IPS DF 6.9 (cell line): ENCODE measurements around the gene GSK3A.
A peak's percentile ranks its signal among the peaks of the same experiment; 100 is the strongest.

Source experiments
- DNase-seq: peaks from one replicate; pipeline ENCODE4 v3.0.0-alpha.2; 2013; ENCODE audit warnings: low read depth, low spot score
- H3K27ac ChIP-seq: one replicate; pipeline ENCODE4 v1.5.1; 2013; ENCODE audit warnings: low read length, control low read depth
- H3K27me3 ChIP-seq: 2 replicates; pipeline ENCODE4 v1.6.1; 2013; ENCODE audit warnings: mild to moderate bottlenecking, low read length; ENCODE audit not compliant: control insufficient read depth, insufficient read depth
- H3K36me3 ChIP-seq: 2 replicates; pipeline ENCODE4 v1.6.1; 2013; ENCODE audit warnings: low read length; ENCODE audit not compliant: control insufficient read depth, insufficient read depth
- H3K4me1 ChIP-seq: 2 replicates; pipeline ENCODE4 v1.6.1; 2013; ENCODE audit warnings: low read length; ENCODE audit not compliant: control insufficient read depth, insufficient read depth
- H3K4me3 ChIP-seq: 2 replicates; pipeline ENCODE4 v1.5.1; 2013; ENCODE audit warnings: mild to moderate bottlenecking, low read length
- H3K9me3 ChIP-seq: 2 replicates; pipeline ENCODE4 v1.6.1; 2013; ENCODE audit warnings: low read length, inconsistent platforms; ENCODE audit not compliant: control insufficient read depth, insufficient read depth
- WGBS: extraction: QIAGEN DNeasy Blood & Tissue Kit; methylation state at CpG from one replicate; pipeline ENCODE4 v1.1.7; 2013; ENCODE audit warnings: mixed read lengths, missing lambda C conversion rate; ENCODE audit not compliant: insufficient read length, insufficient coverage; 5-methylcytosine and 5-hydroxymethylcytosine counted together

GSK3A gene

GRCh38 chr19:42242512-42243409 lies at the start of gene GSK3A:
TSS of gene GSK3A (minus strand) at chr19:42242602. CDS start at chr19:42242465, 137 bp downstream.
- WGBS: no CpG with 5 or more reads among the region's 76 CpGs
- Histone ChIP-seq H3K4me3 (peak within 1 kb of the TSS; percentile 65), H3K36me3 (peaks cover 5% of the 10 kb centered on the region), H3K27me3 (no peaks in the 10 kb centered on the region), H3K9me3 (no peaks in the 10 kb centered on the region), H3K4me1 (peaks cover 4% of the 10 kb centered on the region), H3K27ac (no peak within 1 kb of the TSS)
- peak; percentile 99 for DNase-seq

- no peak for DNase-seq
- WGBS: no CpG with 5 or more reads among the region's 9 CpGs
- no peaks in the 10 kb centered on the region for H3K27me3 ChIP-seq
- peaks cover 7% of the 10 kb centered on the region for H3K4me1 ChIP-seq
- no peak overlapping the region for H3K27ac ChIP-seq
- no peak overlapping the region for H3K4me3 ChIP-seq
- H3K9me3 ChIP-seq: no peaks in the 10 kb centered on the region
- peaks cover 36% of the 10 kb centered on the region for H3K36me3 ChIP-seq
Observed at GRCh38 chr19:42291435-42291810, 49.0 kb upstream of the GSK3A start.

DNA sequence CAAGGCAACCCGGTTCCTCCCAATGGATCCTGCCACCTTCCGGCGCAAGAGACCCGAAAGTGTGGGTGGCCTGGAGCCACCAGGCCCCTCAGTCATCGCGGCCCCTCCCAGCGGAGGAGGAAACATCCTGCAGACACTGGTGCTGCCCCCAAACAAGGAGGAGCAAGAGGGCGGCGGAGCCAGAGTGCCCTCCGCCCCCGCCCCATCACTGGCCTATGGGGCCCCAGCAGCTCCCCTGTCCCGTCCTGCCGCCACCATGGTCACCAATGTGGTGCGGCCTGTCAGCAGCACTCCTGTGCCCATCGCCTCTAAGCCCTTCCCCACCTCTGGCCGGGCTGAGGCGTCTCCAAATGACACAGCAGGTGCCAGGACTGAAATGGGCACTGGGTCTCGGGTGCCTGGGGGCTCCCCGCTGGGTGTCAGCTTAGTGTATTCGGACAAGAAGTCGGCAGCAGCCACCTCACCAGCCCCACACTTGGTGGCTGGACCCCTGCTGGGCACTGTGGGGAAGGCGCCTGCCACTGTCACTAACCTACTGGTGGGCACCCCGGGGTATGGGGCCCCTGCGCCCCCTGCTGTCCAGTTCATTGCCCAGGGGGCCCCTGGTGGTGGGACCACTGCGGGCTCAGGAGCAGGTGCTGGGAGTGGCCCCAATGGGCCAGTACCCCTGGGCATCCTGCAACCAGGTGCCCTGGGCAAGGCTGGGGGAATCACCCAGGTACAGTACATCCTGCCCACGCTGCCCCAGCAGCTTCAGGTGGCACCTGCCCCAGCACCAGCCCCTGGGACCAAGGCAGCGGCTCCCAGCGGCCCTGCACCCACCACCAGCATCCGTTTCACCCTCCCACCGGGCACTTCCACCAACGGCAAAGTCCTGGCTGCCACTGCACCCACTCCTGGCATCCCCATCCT lies 48.4 kb upstream of the GSK3A start:
- H3K27ac ChIP-seq: no peak overlapping the region
- WGBS: no CpG with 5 or more reads among the region's 31 CpGs
- H3K4me1 ChIP-seq: peaks cover 9% of the 10 kb centered on the region
- H3K36me3 ChIP-seq: peaks cover 36% of the 10 kb centered on the region
- H3K9me3 ChIP-seq: no peaks in the 10 kb centered on the region
- DNase-seq: no peak
- no peaks in the 10 kb centered on the region for H3K27me3 ChIP-seq
- no peak overlapping the region for H3K4me3 ChIP-seq

DNA sequence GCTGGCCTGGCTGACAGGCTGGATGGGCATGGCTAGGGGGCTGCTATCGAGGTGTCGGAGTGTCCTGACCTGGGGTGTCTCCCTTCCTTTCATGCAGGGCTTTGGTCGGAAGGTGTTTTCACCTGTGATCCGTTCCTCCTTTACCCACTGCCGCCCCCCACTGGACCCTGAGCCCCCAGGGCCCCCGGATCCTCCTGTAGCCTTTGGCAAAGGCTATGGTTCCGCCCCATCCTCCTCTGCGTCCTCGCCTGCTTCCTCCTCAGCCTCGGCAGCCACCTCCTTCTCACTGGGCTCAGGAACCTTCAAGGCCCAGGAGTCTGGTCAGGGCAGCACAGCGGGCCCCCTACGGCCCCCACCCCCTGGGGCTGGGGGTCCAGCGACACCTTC lies 47.7 kb upstream of the GSK3A start:
- no peak for DNase-seq
- H3K27ac ChIP-seq: no peak overlapping the region
- no peaks in the 10 kb centered on the region for H3K27me3 ChIP-seq
- no peaks in the 10 kb centered on the region for H3K9me3 ChIP-seq
- no peak overlapping the region for H3K4me3 ChIP-seq
- WGBS: no CpG with 5 or more reads among the region's 13 CpGs
- peaks cover 36% of the 10 kb centered on the region for H3K36me3 ChIP-seq
- peaks cover 11% of the 10 kb centered on the region for H3K4me1 ChIP-seq

DNA sequence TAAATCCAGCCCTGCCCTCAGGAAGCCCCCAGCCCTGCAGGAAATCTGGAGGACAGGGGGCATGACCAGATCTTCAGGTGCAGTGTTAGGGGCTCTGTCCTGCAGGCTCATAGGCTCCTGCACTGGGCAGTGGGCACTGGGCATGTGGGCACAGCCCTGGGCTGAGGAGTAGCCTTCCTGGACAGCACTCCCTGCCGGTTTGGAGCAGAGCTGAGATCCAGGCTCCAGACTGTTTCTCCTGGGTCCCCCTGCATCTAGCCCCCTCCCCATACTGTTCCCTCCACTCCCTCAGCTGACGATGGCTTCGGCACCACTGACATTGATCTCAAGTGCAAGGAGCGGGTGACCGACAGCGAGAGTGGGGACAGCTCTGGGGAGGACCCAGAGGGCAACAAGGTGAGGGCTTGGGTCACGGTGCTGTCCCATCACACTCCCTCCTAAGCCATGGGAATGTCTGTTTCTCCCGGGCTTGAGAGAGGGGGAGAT lies 47.2 kb upstream of the GSK3A start:
- H3K27ac ChIP-seq: no peak overlapping the region
- H3K4me3 ChIP-seq: no peak overlapping the region
- peaks cover 13% of the 10 kb centered on the region for H3K4me1 ChIP-seq
- WGBS: no CpG with 5 or more reads among the region's 8 CpGs
- peaks cover 34% of the 10 kb centered on the region for H3K36me3 ChIP-seq
- no peaks in the 10 kb centered on the region for H3K9me3 ChIP-seq
- H3K27me3 ChIP-seq: no peaks in the 10 kb centered on the region
- no peak for DNase-seq

GRCh38 chr19:42288881-42289555 lies 46.6 kb upstream of the GSK3A start:
- no peak overlapping the region for H3K27ac ChIP-seq
- H3K4me3 ChIP-seq: no peak overlapping the region
- H3K9me3 ChIP-seq: no peaks in the 10 kb centered on the region
- H3K36me3 ChIP-seq: peaks cover 32% of the 10 kb centered on the region
- H3K27me3 ChIP-seq: no peaks in the 10 kb centered on the region
- no CpG with 5 or more reads among the region's 22 CpGs for WGBS
- H3K4me1 ChIP-seq: peaks cover 13% of the 10 kb centered on the region
- no peak for DNase-seq

- H3K27me3 ChIP-seq: no peaks in the 10 kb centered on the region
- H3K4me1 ChIP-seq: peaks cover 14% of the 10 kb centered on the region
- no CpG with 5 or more reads among the region's 4 CpGs for WGBS
- H3K27ac ChIP-seq: no peak overlapping the region
- H3K36me3 ChIP-seq: peaks cover 32% of the 10 kb centered on the region
- DNase-seq: no peak
- no peak overlapping the region for H3K4me3 ChIP-seq
- no peaks in the 10 kb centered on the region for H3K9me3 ChIP-seq
Observed at GRCh38 chr19:42288387-42288786, 46.0 kb upstream of the GSK3A start.

DNA sequence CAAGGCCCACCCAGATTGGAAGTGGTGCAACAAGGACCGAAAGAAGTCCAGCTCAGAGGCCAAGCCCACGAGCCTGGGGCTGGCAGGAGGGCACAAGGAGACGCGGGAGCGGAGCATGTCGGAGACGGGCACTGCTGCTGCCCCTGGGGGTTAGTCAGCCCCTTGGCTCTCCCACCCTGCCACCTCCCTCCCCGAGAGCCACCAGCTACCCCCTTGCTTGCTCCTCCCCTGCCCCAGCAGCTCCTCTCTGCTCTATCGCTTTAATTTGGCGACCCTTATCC lies 45.4 kb upstream of the GSK3A start:
- Histone ChIP-seq H3K4me1 (peaks cover 19% of the 10 kb centered on the region), H3K27me3 (no peaks in the 10 kb centered on the region), H3K9me3 (no peaks in the 10 kb centered on the region), H3K36me3 (peaks cover 32% of the 10 kb centered on the region), H3K4me3 (no peak overlapping the region), H3K27ac (no peak overlapping the region)
- WGBS: no CpG with 5 or more reads among the region's 10 CpGs
- no peak for DNase-seq

DNA sequence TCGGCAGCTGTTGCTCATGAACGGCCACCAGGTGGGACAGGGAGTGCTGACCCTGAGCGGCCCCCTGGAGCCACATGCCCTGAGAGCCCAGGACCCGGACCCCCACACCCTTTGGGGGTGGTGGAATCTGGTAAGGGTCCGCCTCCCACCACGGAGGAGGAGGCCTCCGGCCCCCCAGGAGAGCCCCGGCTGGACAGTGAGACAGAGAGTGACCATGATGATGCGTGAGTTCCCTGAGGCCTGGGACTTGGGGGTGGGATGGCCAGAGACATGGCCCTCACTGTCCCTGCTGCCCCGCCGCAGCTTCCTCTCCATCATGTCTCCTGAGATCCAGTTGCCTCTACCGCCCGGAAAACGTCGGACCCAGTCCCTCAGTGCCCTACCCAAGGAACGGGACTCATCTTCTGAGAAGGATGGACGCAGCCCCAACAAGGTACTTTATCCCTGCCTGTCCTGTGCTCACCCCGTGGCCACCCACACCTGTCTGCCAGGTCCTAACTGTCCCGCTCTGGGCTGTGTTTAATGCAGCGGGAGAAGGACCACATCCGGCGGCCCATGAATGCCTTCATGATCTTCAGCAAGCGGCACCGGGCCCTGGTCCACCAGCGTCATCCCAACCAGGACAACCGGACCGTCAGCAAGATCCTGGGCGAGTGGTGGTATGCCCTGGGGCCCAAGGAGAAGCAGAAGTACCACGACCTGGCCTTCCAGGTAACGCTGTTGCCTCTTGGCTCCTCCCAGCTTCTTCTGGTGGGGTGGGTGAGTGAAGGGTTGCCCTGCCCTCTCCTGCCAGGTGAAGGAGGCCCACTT lies 44.8 kb upstream of the GSK3A start:
- no CpG with 5 or more reads among the region's 30 CpGs for WGBS
- no peaks in the 10 kb centered on the region for H3K27me3 ChIP-seq
- no peak overlapping the region for H3K4me3 ChIP-seq
- H3K9me3 ChIP-seq: no peaks in the 10 kb centered on the region
- peaks cover 32% of the 10 kb centered on the region for H3K36me3 ChIP-seq
- no peak overlapping the region for H3K27ac ChIP-seq
- no peak for DNase-seq
- H3K4me1 ChIP-seq: peaks cover 21% of the 10 kb centered on the region
